Naive thymus-derived CD8-positive, alpha-beta T cell (primary cell): ENCODE results near the gene SHROOM3. TPM values are rescaled to one million over a fixed set of nuclear protein-coding genes. Genes with fewer than 3 reads are reported as not detected.
"Not testable (repeated sequence)": the region's sequence is repeated elsewhere in the genome, so short reads cannot be mapped to it uniquely, and the experiment has no call there.

Experiments used
- ATAC-seq, 2 donors: fragments of 150-1000 bp; cut with Tn5 transposase in 1 of 2; sonication (Bioruptor Pico), chemical (Tn5 transposase) in 1 of 2; 1 replicate in 1 of 2; 2 replicates in 1 of 2; pipeline ENCODE4 v1.10.0; 2021; ENCODE audit warnings: mild to moderate bottlenecking in 2 of 2, moderate library complexity in 2 of 2
- POLR2A ChIA-PET: fragments of 350-600 bp; sonication (Branson Sonifier 250); formaldehyde crosslinking; loops from one replicate; lab custom pipeline; 2021; ENCODE audit warnings: antibody characterized with exemption; lab: Charles Lee
- DNase-seq, 10 donors: peaks; one replicate each; pipeline versions ENCODE4 v3.0.0 to v3.0.0-alpha.2; 2020 to 2022
- H3K27ac Mint-ChIP-seq, 10 donors: one replicate each; pipeline ENCODE4 v1.8.0; 2020 to 2022; ENCODE audit warnings: mild to moderate bottlenecking in 10 of 10, mixed read lengths in 10 of 10, moderate library complexity in 4 of 10, inconsistent platforms in 1 of 10
- H3K27me3 Mint-ChIP-seq, 5 donors: one replicate each; pipeline ENCODE4 v1.8.0; 2021 to 2022; ENCODE audit warnings: mixed read lengths in 5 of 5
- H3K36me3 Mint-ChIP-seq, 3 donors: one replicate each; pipeline ENCODE4 v1.8.0; 2020 to 2022; ENCODE audit warnings: mixed read lengths in 3 of 3, mild to moderate bottlenecking in 2 of 3, inconsistent platforms in 1 of 3
- H3K4me1 Mint-ChIP-seq, 4 donors: one replicate each; pipeline ENCODE4 v1.8.0; 2021 to 2022; ENCODE audit warnings: mixed read lengths in 4 of 4
- H3K4me3 Mint-ChIP-seq, 10 donors: one replicate each; pipeline ENCODE4 v1.8.0; 2020 to 2022; ENCODE audit warnings: mild to moderate bottlenecking in 10 of 10, mixed read lengths in 10 of 10, moderate library complexity in 6 of 10, inconsistent platforms in 1 of 10
- H3K9me3 Mint-ChIP-seq, 9 donors: one replicate each; pipeline ENCODE4 v1.8.0; 2020 to 2022; ENCODE audit warnings: mixed read lengths in 9 of 9, mild to moderate bottlenecking in 3 of 9, inconsistent platforms in 1 of 9, moderate library complexity in 1 of 9
- polyA plus RNA-seq, 3 donors: library from polyadenylated mRNA; unstranded; fragments of 300-500 nt; fragmentation: Illumina TruSeq; gene quantifications; one replicate each; pipeline ENCODE4 v1.2.3, GENCODE V29; 2021
- total RNA-seq, 8 experiments: library from RNA in 2 of 8; stranded (reverse) in 2 of 8; gene quantifications; one replicate each; pipeline ENCODE4 v1.2.3 and lab custom pipeline; 2021 to 2026

SHROOM3 gene
- not detected for total RNA-seq
- not detected for polyA plus RNA-seq
- 0 to 0.98 (median 0.04) reads per million in 6 experiments for total RNA-seq (lab: John Stamatoyannopoulos, UW)

DNA sequence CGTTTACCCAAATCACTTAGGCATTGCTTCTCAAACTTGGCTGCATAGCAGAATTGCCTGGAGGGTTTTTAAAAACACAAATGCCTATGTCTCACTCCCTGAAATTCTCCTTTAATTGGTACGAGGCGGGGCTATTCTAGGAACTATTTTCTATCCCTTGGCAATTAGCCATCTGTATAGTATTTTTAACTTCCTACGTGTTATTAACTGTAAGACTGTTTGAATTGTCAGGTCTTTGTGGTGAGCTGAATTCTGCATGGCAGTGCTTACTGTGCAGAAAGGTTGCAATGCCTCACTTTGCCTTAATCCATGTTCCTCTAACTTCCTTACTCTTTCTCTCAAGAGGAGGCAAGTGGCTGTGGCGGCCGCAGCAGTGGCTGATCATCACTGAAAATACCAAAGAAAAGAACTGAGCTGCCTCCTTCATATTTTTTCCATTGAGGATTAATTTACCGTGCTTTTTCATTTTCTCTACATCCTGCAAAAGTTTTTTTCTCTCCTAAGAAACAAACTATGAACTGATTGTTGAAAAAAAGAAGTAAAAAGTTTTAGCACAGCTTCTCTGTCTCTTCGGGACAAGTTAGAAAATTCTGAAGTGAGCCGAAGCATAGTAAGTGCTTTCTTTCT lies at the start of gene SHROOM3:
Gene SHROOM3 (plus strand): TSS at position 329 of the 627 bp plus-strand sequence. CDS start 824 bp downstream, outside the sequence.
- DNase-seq (no peak), ATAC-seq (no peak)
- POLR2A ChIA-PET = no interaction called here
- Mint-ChIP-seq H3K4me3 (peak within 1 kb of the TSS in 1 of 10 donors; percentile 25), H3K4me1 (peaks cover 0 to 8% (median 4%) of the 10 kb centered on the region in 4 donors), H3K27me3 (peaks cover 11 to 54% (median 14%) of the 10 kb centered on the region in 5 donors), H3K36me3 (peaks cover 0 to 6% (median 0%) of the 10 kb centered on the region in 3 donors), H3K27ac (peak within 1 kb of the TSS in 2 of 10 donors; percentile 8 to 61), H3K9me3 (no peaks in the 10 kb centered on the region)

DNA sequence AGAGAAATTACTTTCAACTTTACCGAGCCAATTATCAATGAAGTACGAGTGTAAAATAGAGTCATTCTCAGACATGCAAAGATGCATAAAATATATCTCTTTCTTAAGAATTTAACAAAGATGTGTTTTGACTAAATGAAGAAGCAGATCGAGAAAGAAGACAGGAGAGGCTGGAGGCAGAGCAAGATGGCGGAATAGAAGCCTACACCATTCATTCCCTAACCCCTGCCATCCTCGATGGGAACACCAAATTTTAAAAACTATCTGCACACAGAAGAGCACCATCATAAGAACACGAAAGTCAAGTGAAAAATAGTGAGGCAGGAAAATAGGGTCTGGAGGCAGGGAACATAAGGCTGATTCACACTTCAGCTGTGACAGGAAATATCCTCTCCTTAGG lies 49.1 kb upstream of the SHROOM3 start:
- POLR2A ChIA-PET = no interaction called here
- no peak overlapping the region for H3K4me3 Mint-ChIP-seq
- H3K9me3 Mint-ChIP-seq = peaks cover 6 to 33% (median 25%) of the 10 kb centered on the region in 9 donors
- H3K36me3 Mint-ChIP-seq = peaks cover 0 to 28% (median 7%) of the 10 kb centered on the region in 3 donors
- H3K27me3 Mint-ChIP-seq = peaks cover 12 to 49% (median 31%) of the 10 kb centered on the region in 5 donors
- H3K27ac Mint-ChIP-seq = no peak overlapping the region
- ATAC-seq (no peak), DNase-seq (no peak)
- no peaks in the 10 kb centered on the region for H3K4me1 Mint-ChIP-seq

DNA sequence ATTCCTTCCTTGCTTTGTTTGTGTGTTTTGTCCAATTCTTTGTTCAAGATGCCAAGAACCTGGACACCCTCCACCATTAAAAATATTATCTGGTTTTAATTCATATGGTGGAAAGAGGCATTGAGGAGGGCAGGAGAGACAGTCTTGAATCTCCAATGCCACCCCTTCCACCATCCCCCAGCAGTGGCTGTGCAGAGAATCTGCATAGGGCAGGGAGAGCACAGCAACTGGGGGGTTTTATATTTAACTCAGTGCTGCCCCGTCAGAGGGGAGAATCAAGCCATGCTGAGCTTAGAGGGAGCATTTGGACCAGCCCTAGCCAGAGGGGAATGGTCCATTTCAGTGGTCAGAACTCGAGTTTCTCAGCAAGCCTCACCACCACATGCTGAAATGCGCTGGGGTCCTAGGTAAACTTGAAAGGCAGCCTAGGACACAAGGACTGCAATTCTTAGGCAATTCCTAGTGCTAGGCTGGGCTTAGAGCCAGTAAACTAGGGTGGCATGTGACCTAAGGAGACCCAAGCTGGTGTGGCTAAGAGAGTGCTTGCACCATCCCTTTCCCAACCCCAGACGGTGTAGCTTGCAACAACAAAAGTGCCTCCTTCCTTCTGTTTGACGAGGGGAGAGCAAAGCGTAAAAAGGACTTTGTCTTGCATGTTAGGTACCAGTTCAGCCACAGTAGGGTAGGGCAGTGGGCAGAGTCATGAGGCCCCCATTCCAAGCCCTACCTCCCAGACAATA lies 48.3 kb upstream of the SHROOM3 start:
- no peak for ATAC-seq
- Mint-ChIP-seq H3K27ac (no peak overlapping the region), H3K4me1 (no peaks in the 10 kb centered on the region), H3K9me3 (peaks cover 6 to 34% (median 28%) of the 10 kb centered on the region in 9 donors), H3K27me3 (peaks cover 12 to 55% (median 31%) of the 10 kb centered on the region in 5 donors), H3K4me3 (no peak overlapping the region), H3K36me3 (peaks cover 0 to 28% (median 7%) of the 10 kb centered on the region in 3 donors)
- DNase-seq = no peak
- POLR2A ChIA-PET = interaction anchor here (0.7 kb wide), 1 partner anchor 20 kb away, joined by 4 read pairs; no protein-coding TSS in a partner anchor

DNA sequence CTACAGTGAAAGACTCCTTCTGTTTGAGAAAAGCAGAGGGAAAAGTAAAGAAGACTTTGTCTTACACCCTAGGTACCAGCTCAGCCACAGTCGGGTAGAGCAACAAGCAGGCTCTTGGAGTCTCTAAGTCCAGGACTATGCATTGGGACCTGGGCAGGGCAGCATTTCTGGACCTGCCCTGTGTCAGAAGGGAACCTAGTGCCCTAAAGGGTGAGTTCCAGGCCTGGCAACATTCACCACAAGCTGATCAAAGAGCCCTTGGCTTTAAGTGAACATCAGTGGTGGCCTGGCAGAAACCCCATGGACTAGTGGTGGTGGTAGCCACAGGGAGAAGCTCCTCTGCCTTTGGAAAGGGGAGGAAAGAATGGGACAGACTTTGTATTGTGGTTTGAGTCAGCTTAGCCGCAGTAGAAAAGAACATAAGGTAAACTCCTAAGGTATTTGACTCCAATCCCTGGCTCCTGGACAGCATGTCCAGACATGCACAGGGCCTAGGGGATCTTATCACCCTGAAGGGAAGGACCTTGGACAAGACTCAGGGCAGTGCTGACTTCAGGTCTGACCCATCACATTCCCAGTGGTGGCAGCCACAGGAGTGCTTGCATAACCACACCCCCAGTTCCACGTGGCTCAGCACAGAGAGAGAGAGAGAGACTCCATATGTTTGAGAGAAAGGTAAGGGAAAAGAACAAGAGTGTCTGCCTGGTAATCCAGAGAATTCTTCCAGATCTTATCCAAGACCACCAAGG lies 46.7 kb upstream of the SHROOM3 start:
- POLR2A ChIA-PET = no interaction called here
- peaks cover 0 to 23% (median 7%) of the 10 kb centered on the region in 3 donors for H3K36me3 Mint-ChIP-seq
- H3K4me3 Mint-ChIP-seq = no peak overlapping the region
- ATAC-seq (no peak), DNase-seq (no peak)
- H3K4me1 Mint-ChIP-seq = no peaks in the 10 kb centered on the region
- H3K27me3 Mint-ChIP-seq = peaks cover 14 to 55% (median 31%) of the 10 kb centered on the region in 5 donors
- no peak overlapping the region for H3K27ac Mint-ChIP-seq
- H3K9me3 Mint-ChIP-seq = peaks cover 7 to 38% (median 28%) of the 10 kb centered on the region in 9 donors

DNA sequence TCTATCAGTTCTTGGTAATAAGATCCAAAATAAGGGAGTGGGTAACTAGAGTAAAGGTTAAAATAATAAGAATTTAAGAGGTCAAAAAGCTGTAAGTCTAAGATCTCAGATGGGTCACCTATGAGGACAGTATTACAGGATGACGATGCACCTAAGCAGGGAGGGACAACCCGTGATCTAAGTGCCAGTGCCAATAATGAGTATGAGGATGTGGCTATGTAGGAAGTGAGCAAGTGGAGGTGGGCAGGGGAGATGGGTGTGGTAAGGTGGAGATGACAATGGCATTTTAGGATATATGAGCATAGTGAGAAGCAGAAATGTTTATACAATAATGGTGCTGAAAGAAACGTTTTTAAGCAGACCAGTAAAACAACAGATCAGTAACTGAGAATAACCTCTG lies 33.4 kb upstream of the SHROOM3 start:
- ATAC-seq (no peak), DNase-seq (no peak)
- H3K36me3 Mint-ChIP-seq = peaks cover 0 to 5% (median 2%) of the 10 kb centered on the region in 3 donors
- H3K4me1 Mint-ChIP-seq = no peaks in the 10 kb centered on the region
- H3K27me3 Mint-ChIP-seq = peaks cover 9 to 29% (median 12%) of the 10 kb centered on the region in 5 donors
- H3K27ac Mint-ChIP-seq = no peak overlapping the region
- peaks cover 0 to 12% (median 5%) of the 10 kb centered on the region in 9 donors for H3K9me3 Mint-ChIP-seq
- no peak overlapping the region for H3K4me3 Mint-ChIP-seq
- POLR2A ChIA-PET = no interaction called here

DNA sequence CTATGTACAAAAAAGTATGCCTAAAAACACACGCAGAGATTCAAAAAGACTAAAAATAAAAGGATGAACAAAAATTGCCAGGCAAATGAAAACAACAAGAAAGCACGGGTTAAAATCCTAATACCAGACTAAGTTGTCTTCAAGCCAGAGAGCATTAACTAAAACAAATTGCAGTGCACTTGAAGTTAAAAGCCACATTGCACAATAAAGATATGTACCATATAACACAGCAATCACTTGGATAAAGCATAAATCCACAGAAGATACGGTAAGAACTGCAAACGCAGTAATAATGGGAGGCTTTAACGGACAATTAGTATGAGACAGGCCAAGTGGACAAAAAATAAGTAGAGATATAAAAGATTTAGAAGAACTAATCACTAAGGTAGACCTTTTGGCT lies 28.9 kb upstream of the SHROOM3 start:
- no peak overlapping the region for H3K4me3 Mint-ChIP-seq
- no peak for ATAC-seq
- H3K9me3 Mint-ChIP-seq = no peaks in the 10 kb centered on the region
- peaks cover 2 to 7% (median 5%) of the 10 kb centered on the region in 4 donors for H3K4me1 Mint-ChIP-seq
- no peaks in the 10 kb centered on the region for H3K36me3 Mint-ChIP-seq
- POLR2A ChIA-PET = no interaction called here
- H3K27ac Mint-ChIP-seq = no peak overlapping the region
- peaks cover 0 to 12% (median 3%) of the 10 kb centered on the region in 5 donors for H3K27me3 Mint-ChIP-seq
- DNase-seq = no peak

DNA sequence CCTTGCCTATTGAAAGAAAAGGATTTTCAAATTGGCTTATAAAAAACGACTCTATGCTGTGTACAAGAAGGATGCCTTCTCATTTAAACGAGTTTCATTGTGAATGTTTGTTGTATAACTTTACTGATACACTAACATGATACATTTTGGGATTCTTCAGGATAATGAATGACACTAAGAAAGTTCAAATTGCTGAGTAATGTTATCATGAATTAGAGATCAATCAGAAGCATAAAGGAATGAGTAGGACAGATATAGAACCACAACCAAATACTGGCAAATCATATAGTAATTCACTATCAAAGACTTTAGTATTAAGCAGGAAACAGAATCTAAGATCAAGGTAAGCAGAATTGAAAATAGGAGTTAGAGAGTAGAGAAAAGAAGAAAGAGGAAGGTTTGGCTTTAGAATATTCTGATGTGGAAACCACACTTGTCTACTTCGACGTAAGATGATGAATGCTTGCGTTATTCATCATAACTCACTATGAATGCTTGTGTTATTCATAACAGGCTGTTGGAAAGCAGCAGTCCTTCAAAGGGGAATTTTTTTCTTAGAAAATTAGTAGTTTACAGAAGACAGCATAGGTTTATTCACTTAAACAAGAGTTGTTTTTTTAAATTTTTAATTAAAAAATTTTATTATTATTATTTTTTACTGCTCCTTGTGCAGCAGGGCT lies 27.4 kb upstream of the SHROOM3 start:
- Mint-ChIP-seq H3K36me3 (no peaks in the 10 kb centered on the region), H3K4me3 (no peak overlapping the region), H3K27me3 (peaks cover 0 to 8% (median 0%) of the 10 kb centered on the region in 5 donors), H3K4me1 (peaks cover 2 to 7% (median 5%) of the 10 kb centered on the region in 4 donors), H3K27ac (peak overlapping the region in 2 of 10 donors; percentile 1 to 21), H3K9me3 (no peaks in the 10 kb centered on the region)
- ATAC-seq (peak; percentile 28 to 84), DNase-seq (peak in 2 of 10 donors; percentile 15 to 30)
- POLR2A ChIA-PET = no interaction called here

DNA sequence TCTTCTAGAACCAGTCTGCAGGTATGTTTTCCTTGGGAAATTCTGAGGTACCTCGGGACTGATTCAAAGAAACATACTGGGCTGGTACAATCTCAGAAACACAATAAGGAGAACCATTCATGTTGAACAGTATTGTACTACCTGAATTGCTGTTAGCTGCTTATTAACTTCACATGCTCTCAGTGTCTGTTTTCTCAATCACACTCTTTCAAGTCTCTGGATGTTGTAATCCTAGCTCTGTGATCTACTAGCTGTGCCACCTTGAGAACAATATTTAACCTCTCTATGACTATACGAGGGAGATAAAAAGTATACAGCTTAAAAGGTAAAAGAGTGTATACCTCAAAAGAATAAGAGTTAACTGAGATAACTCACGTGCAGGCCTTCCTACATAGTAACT lies 24.4 kb upstream of the SHROOM3 start:
- Mint-ChIP-seq H3K27ac (no peak overlapping the region), H3K4me1 (peaks cover 2 to 7% (median 5%) of the 10 kb centered on the region in 4 donors), H3K4me3 (no peak overlapping the region), H3K9me3 (no peaks in the 10 kb centered on the region), H3K36me3 (no peaks in the 10 kb centered on the region), H3K27me3 (peaks cover 0 to 5% (median 2%) of the 10 kb centered on the region in 5 donors)
- POLR2A ChIA-PET = no interaction called here
- DNase-seq = no peak
- no peak for ATAC-seq

DNA sequence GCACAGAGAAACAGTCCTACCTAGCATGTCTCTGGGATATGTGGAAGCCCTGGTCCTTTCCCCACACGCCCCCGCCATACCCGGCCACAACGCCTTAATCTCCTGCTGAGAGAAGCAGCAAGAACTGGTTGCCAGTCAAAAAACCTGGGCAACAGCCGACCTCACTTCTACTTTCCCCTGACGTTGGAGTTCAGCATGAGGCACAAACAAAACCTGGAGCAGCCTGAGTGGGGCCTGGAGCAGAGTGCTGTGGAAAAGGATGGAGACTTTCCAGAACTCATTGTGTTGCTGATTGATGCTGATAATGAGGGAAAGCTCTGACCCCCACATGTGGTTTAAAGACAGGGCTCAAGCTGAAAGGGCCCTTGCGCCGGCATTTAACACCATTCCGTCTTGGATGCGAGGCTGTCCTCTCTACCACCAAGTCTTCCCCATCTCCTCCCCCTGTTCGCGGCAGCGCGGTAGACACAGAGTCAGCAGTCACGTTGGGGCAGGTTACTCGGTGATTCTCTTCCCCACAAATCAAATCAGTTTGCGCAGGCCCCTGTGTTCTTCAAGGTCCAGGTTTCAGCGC lies 14.8 kb upstream of the SHROOM3 start:
- H3K27me3 Mint-ChIP-seq = peaks cover 13 to 41% (median 30%) of the 10 kb centered on the region in 5 donors
- no peak overlapping the region for H3K27ac Mint-ChIP-seq
- ATAC-seq (no peak), DNase-seq (no peak)
- no peaks in the 10 kb centered on the region for H3K9me3 Mint-ChIP-seq
- POLR2A ChIA-PET = interaction anchor here (0.7 kb wide), 1 partner anchor 528 kb away, joined by 5 read pairs; no protein-coding TSS in a partner anchor
- no peaks in the 10 kb centered on the region for H3K36me3 Mint-ChIP-seq
- peaks cover 7 to 14% (median 8%) of the 10 kb centered on the region in 4 donors for H3K4me1 Mint-ChIP-seq
- peak overlapping the region; percentile 56 to 79 (median 75) for H3K4me3 Mint-ChIP-seq

DNA sequence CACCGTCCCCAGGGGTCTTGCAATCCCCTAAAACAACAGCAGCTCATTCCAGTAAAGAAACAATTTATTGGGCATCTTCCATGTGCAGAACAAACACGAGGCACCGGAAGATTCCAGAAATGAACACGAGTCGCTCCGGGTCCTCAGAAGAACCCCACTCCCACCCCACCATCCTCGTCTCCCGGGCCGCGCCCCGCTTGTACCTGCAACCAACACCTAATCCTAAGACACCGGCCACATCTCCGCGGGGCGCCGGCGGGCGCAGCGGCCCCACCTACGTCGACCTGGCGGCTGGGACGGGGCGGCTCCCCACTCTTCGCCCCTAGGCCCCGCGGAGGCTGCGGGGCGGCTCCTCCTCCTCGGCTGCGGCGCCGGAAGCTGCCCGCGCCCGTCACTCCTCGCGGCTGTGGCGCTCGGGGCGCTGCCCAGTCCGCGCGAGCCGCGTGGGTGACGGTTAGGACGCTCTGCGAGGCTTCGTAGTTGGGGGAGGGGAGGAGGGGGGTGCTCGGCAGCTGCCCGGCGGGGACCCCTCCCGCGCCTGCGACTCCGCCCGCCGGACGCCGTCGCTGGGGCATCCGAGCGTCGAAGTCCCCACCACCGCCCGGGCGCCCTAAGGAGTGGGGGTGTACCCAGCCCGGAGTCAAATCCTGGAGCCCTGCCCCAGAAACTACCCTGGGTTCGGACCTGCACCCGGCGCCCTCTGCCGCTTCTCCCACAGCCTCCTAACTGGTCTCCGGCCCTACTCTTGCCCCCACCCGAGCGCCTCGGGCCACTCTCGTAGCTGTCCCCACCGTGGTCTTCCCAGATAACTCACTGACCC lies 14.1 kb upstream of the SHROOM3 start, which contains the start of gene CCDC158:
Gene CCDC158 (minus strand): TSS at position 380 of the 820 bp plus-strand sequence. CDS start 17,934 bp downstream, outside the sequence.
- Mint-ChIP-seq H3K36me3 (no peaks in the 10 kb centered on the region), H3K4me1 (peaks cover 7 to 14% (median 8%) of the 10 kb centered on the region in 4 donors), H3K9me3 (no peaks in the 10 kb centered on the region), H3K27me3 (peaks cover 13 to 41% (median 32%) of the 10 kb centered on the region in 5 donors), H3K27ac (no peak within 1 kb of the TSS), H3K4me3 (peak within 1 kb of the TSS; percentile 65 to 79 (median 77))
- ATAC-seq = peak; percentile 75 to 80
- DNase-seq = peak in 4 of 10 donors; percentile 2 to 14 (median 7)
- POLR2A ChIA-PET = interaction anchor here (0.7 kb wide), 1 partner anchor 527 kb away, joined by 5 read pairs; no protein-coding TSS in a partner anchor

DNA sequence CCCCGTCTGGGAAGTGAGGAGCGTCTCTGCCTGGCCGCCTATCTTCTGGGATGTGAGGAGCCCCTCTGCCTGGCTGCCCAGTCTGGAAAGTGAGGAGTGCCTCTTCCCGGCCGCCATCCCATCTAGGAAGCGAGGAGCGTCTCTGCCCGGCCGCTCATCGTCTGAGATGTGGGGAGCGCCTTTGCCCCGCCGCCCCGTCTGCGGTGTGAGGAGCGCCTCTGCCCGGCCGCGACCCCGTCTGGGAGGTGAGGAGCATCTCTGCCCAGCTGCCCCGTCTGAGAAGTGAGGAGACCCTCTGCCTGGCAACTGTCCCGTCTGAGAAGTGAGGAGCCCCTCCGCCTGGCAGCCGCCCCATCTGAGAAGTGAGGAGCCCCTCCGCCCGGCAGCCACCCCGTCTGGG lies 11.9 kb upstream of the SHROOM3 start:
- H3K4me1 Mint-ChIP-seq = peaks cover 7 to 14% (median 8%) of the 10 kb centered on the region in 4 donors

More for the DNA sequence above, 11.9 kb upstream of the SHROOM3 start:
- DNase-seq, ATAC-seq, H3K4me3 Mint-ChIP-seq, H3K27ac Mint-ChIP-seq, H3K36me3 Mint-ChIP-seq, H3K9me3 Mint-ChIP-seq, POLR2A ChIA-PET: not testable (repeated sequence)
- H3K27me3 Mint-ChIP-seq = peaks cover 13 to 35% (median 28%) of the 10 kb centered on the region in 5 donors
